HepG2 (cell line): Measurements from ENCODE around the gene ABCA3. TPM values are rescaled to one million over a fixed set of nuclear protein-coding genes. Genes with fewer than 3 reads are reported as not detected.
A peak's percentile ranks its signal among the peaks of the same experiment; 100 is the strongest.

Experiments used
- ATAC-seq: fragments of 200-7000 bp; cut with Tn5 transposase; 3 replicates; pipeline ENCODE4 v1.9.1; 2020; ENCODE audit warnings: mild to moderate bottlenecking, moderate library complexity
- BruUV-seq: library from RNA; stranded (reverse); fragments of 400-500 nt; replicated peaks from 2 replicates; lab custom pipeline; 2021; lab: Mats Ljungman, UMichigan
- CTCF ChIA-PET: fragments of 300-600 bp; formaldehyde crosslinking; extraction: SDS; loops from one replicate; lab custom pipeline; 2021; ENCODE audit warnings: low total read pairs, inconsistent platforms, low intra/inter-chr PET ratio; lab: Yijun Ruan, JAX
- POLR2A ChIA-PET: fragments of 350-600 bp; sonication (Branson Sonifier 250); formaldehyde crosslinking; loops from one replicate; lab custom pipeline; 2020; ENCODE audit warnings: antibody characterized with exemption, inconsistent platforms; lab: Yijun Ruan, JAX
- DNase-seq: peaks from one replicate; pipeline ENCODE4 v3.0.0-alpha.2; 2015; ENCODE audit warnings: low spot score
- FAIRE-seq: peaks from 3 replicates; lab custom pipeline; 2011; peaks lifted over from hg19 to GRCh38; lab: Jason Lieb, UNC
- H2AFZ ChIP-seq: one replicate; pipeline ENCODE4 v1.6.1; 2011; ENCODE audit warnings: low read length, inconsistent platforms
- H3K27ac ChIP-seq: fragments of 300-600 bp; 3 replicates; pipeline ENCODE4 v1.8.0; 2011; ENCODE audit warnings: mixed run types, mild to moderate bottlenecking, mixed read lengths, low read length, inconsistent platforms; ENCODE audit not compliant: insufficient read depth; ENCODE audit errors: extremely low read length
- H3K27me3 ChIP-seq, 2 experiments: fragments of 200-600 bp in 1 of 2; 2 replicates in 1 of 2; 3 replicates in 1 of 2; pipeline versions ENCODE4 v1.6.0 to v1.8.0; 2011; ENCODE audit warnings: low read length in 2 of 2, mild to moderate bottlenecking in 2 of 2, moderate library complexity in 2 of 2, inconsistent platforms in 1 of 2; ENCODE audit not compliant: insufficient read depth in 2 of 2, control insufficient read depth in 1 of 2
- H3K36me3 ChIP-seq, 2 experiments: fragments of 200-600 bp in 1 of 2; replicated peaks in 1 of 2; 2 replicates in 1 of 2; 3 replicates in 1 of 2; pipeline versions ENCODE4 v1.5.1 to v1.8.0; 2011; ENCODE audit warnings: low read length in 2 of 2, inconsistent platforms in 1 of 2; ENCODE audit not compliant: insufficient read depth in 2 of 2, control insufficient read depth in 1 of 2
- H3K4me1 ChIP-seq: 2 replicates; pipeline ENCODE4 v1.5.1; 2012; ENCODE audit warnings: low read length, inconsistent platforms; ENCODE audit not compliant: insufficient read depth
- H3K4me2 ChIP-seq: 2 replicates; pipeline ENCODE4 v1.6.0; 2011; ENCODE audit warnings: low read depth, low read length, inconsistent platforms
- H3K4me3 ChIP-seq, 3 experiments: fragments of 200-600 bp in 1 of 3; sonication (generic), shearing (Covaris generic) in 1 of 3; replicated peaks in 1 of 3; 2 replicates each; pipeline ENCODE4 v1.5.1; 2011 to 2016; ENCODE audit warnings: low read length in 3 of 3, inconsistent platforms in 2 of 3, low read depth in 2 of 3, mild to moderate bottlenecking in 2 of 3, control low read depth in 1 of 3, mixed read lengths in 1 of 3; ENCODE audit not compliant: insufficient read depth in 1 of 3
- H3K79me2 ChIP-seq: one replicate; pipeline ENCODE4 v1.6.1; 2011; ENCODE audit warnings: low read length, inconsistent platforms; ENCODE audit not compliant: insufficient read depth
- H3K9ac ChIP-seq: 2 replicates; pipeline ENCODE4 v1.6.0; 2011; ENCODE audit warnings: mild to moderate bottlenecking, low read depth, low read length, inconsistent platforms; ENCODE audit not compliant: insufficient read depth
- H3K9me3 ChIP-seq: 2 replicates; pipeline ENCODE4 v1.5.1; 2012; ENCODE audit warnings: mild to moderate bottlenecking, low read length
- H4K20me1 ChIP-seq: 2 replicates; pipeline ENCODE4 v1.6.0; 2011; ENCODE audit warnings: inconsistent platforms, mild to moderate bottlenecking, low read length, moderate library complexity; ENCODE audit not compliant: insufficient read depth
- ARNTL ChIP-seq: sonication (generic); formaldehyde crosslinking; IDR thresholded peaks from 2 replicates; pipeline ENCODE4 v1.4.0; 2020; ENCODE audit warnings: mild to moderate bottlenecking, missing genetic modification reagents
- CERS6 ChIP-seq: sonication (generic); formaldehyde crosslinking; IDR thresholded peaks from 2 replicates; pipeline ENCODE4 v1.5.0; 2020; ENCODE audit warnings: missing genetic modification reagents
- CREB3 ChIP-seq: sonication (generic); formaldehyde crosslinking; IDR thresholded peaks from 2 replicates; pipeline ENCODE4 v1.5.0; 2020; ENCODE audit warnings: missing genetic modification reagents
- KDM2A ChIP-seq: sonication (generic); formaldehyde crosslinking; IDR thresholded peaks from 2 replicates; pipeline ENCODE4 v1.4.0; 2020; ENCODE audit warnings: low read depth, missing genetic modification reagents, borderline replicate concordance
- NCOA2 ChIP-seq: sonication (generic); formaldehyde crosslinking; IDR thresholded peaks from 2 replicates; pipeline ENCODE4 v1.8.0; 2022; ENCODE audit warnings: inconsistent platforms
- PAF1 ChIP-seq: IDR thresholded peaks from 2 replicates; pipeline ENCODE4 v1.6.1; 2016; ENCODE audit warnings: missing genetic modification reagents, missing compliant biosample characterization
- SNAPC5 ChIP-seq: sonication (generic); formaldehyde crosslinking; IDR thresholded peaks from 2 replicates; pipeline ENCODE4 v1.8.1; 2023; ENCODE audit warnings: mild to moderate bottlenecking, missing genetic modification reagents, borderline replicate concordance
- TRAFD1 ChIP-seq: sonication (generic); formaldehyde crosslinking; IDR thresholded peaks from 2 replicates; pipeline ENCODE4 v1.5.1; 2020; ENCODE audit warnings: missing genetic modification reagents, mild to moderate bottlenecking, borderline replicate concordance
- ZFP1 ChIP-seq: IDR thresholded peaks from 2 replicates; pipeline ENCODE4 v1.6.1; 2016
- ZNF704 ChIP-seq: sonication (generic); formaldehyde crosslinking; IDR thresholded peaks from 2 replicates; pipeline ENCODE4 v1.8.1; 2023; ENCODE audit warnings: mild to moderate bottlenecking, inconsistent platforms, moderate library complexity, missing genetic modification reagents, borderline replicate concordance
- ZNF770 ChIP-seq: sonication (generic); formaldehyde crosslinking; IDR thresholded peaks from 2 replicates; pipeline ENCODE4 v1.5.0; 2020; ENCODE audit warnings: mild to moderate bottlenecking, missing genetic modification reagents
- ZNF883 ChIP-seq: sonication (generic); formaldehyde crosslinking; IDR thresholded peaks from 2 replicates; pipeline ENCODE4 v1.5.1; 2020; ENCODE audit warnings: mild to moderate bottlenecking, missing genetic modification reagents; ENCODE audit errors: not compliant biosample characterization
- WGBS: methylation state at CpG from one replicate; pipeline ENCODE4 v1.1.6; 2017; ENCODE audit warnings: low lambda C conversion rate; 5-methylcytosine and 5-hydroxymethylcytosine counted together
- in situ Hi-C: cut with HindIII; loops from 2 replicates; pipeline ENCODE4 v1.10.0; 2017; ENCODE audit warnings: low pct_unique_long_range_greater_than_20kb; ENCODE audit not compliant: extremely low pct_ligation_motif_present
- intact Hi-C: fragments of 100-400 bp; cut with micrococcal nuclease; formaldehyde crosslinking; loops from one replicate; pipeline ENCODE4 v1.10.0; 2022; ENCODE audit not compliant: unreplicated experiment
- polyA plus RNA-seq, 8 experiments: library from polyadenylated mRNA; depleted of rRNA in 3 of 8; stranded (reverse) in 7 of 8; unstranded in 1 of 8; fragments of >200 nt; fragmentation: Illumina TruSeq in 4 of 8; extraction: Trizol in 4 of 8; gene quantifications; 2 replicates each; pipeline versions ENCODE4 v1.2.1 to v1.2.3, GENCODE V29; 2011 to 2016; ENCODE audit warnings: low read depth in 4 of 8, missing spikeins in 1 of 8, mixed read lengths in 1 of 8; ENCODE audit not compliant: insufficient read depth in 1 of 8
- total RNA-seq, 5 experiments: library from RNA; depleted of rRNA; stranded (reverse); fragments of >200 nt; fragmentation: Illumina TruSeq; extraction: Trizol; gene quantifications; 2 replicates each; pipeline ENCODE4 v1.2.3, GENCODE V29; 2016; ENCODE audit warnings: low read depth in 1 of 5

ABCA3 gene
- total and polyA plus RNA-seq, 2 of the 13 experiments (the other 11 are each of a cell fraction or from before 2014, with no cell fraction given), result 0.60 to 1.5 TPM

- Histone ChIP-seq H3K9me3 (no peaks in the 10 kb centered on the region), H2AFZ (no peak overlapping the region), H3K4me1 (peaks cover 27% of the 10 kb centered on the region), H3K36me3 (peaks cover 17 to 33% of the 10 kb centered on the region in 2 experiments), H3K9ac (peak overlapping the region; percentile 80), H3K4me2 (peak overlapping the region; percentile 79), H3K27ac (peak overlapping the region; percentile 83), H3K79me2 (peaks cover 23% of the 10 kb centered on the region), H4K20me1 (peaks cover 5% of the 10 kb centered on the region), H3K27me3 (no peaks in the 10 kb centered on the region; a peak in 1 of 5 replicates), H3K4me3 (peak overlapping the region; percentile 71 to 84 (median 75))
- in situ Hi-C loops (no loop called here), intact Hi-C loops (loop anchor here (5.0 kb wide), 1 partner anchor 53 kb away; the partner anchor contains the start of gene CASKIN1)
- FAIRE-seq (no peak), ATAC-seq (no peak), DNase-seq (no peak)
- ChIA-PET POLR2A (interaction anchor here (0.7 to 3.7 kb wide), 27 partner anchors 9 to 310 kb away, joined by 3 to 79 read pairs (median 5); partner anchors contain the start of genes CASKIN1, E4F1, PDPK1 and PGP), CTCF (interaction anchor here (1.8 kb wide), 1 partner anchor 56 kb away, joined by 6 read pairs; no protein-coding TSS in a partner anchor)
- 2% methylated on average over 33 of the region's 35 CpGs for WGBS
- TSS peak; percentile 78 for BruUV-seq
- TF ChIP-seq CREB3 (CRISPR knock-in tag), result 0 out of 2 replicates have a peak, but pooled peaks have one; percentile 15
- no peak for TF ChIP-seq ARNTL (CRISPR knock-in tag)
- TF ChIP-seq KDM2A (CRISPR knock-in tag), result 0 out of 2 replicates have a peak, but pooled peaks have one; percentile 3
- no peak for TF ChIP-seq TRAFD1
- TF ChIP-seq ZNF883 (CRISPR knock-in tag), result no peak
- TF ChIP-seq PAF1 (CRISPR knock-in tag), result no peak
- no peak for TF ChIP-seq ZFP1 (CRISPR knock-in tag)
- peak; percentile 58; the same call in 1 of the 2 replicates for TF ChIP-seq ZNF770 (CRISPR knock-in tag)
- no peak for TF ChIP-seq ZNF704 (CRISPR knock-in tag)
- TF ChIP-seq NCOA2, result 0 out of 2 replicates have a peak, but pooled peaks have one; percentile 20
- no peak for TF ChIP-seq SNAPC5 (CRISPR knock-in tag)
- TF ChIP-seq CERS6 (CRISPR knock-in tag), result no peak
Measured at GRCh38 chr16:2250652-2251295, 89.8 kb downstream of the ABCA3 start.
